NCI-H2107 treated with DMSO at 0.1 percent for 48 hours (cell line): Measurements from ENCODE around the gene ZDHHC3.

Experiments used
- DNase-seq: peaks from one replicate; lab custom pipeline; 2025; ENCODE audit not compliant: unreplicated experiment; lab: John Stamatoyannopoulos, UW

ZDHHC3 gene

GRCh38 chr3:44899683-44900367 lies 76.1 kb downstream of the ZDHHC3 start:
- no peak for DNase-seq

GRCh38 chr3:44896440-44896839 lies 79.5 kb downstream of the ZDHHC3 start:
- no peak for DNase-seq

- DNase-seq = no peak
Observed at GRCh38 chr3:44894485-44894884, 81.5 kb downstream of the ZDHHC3 start.

DNA sequence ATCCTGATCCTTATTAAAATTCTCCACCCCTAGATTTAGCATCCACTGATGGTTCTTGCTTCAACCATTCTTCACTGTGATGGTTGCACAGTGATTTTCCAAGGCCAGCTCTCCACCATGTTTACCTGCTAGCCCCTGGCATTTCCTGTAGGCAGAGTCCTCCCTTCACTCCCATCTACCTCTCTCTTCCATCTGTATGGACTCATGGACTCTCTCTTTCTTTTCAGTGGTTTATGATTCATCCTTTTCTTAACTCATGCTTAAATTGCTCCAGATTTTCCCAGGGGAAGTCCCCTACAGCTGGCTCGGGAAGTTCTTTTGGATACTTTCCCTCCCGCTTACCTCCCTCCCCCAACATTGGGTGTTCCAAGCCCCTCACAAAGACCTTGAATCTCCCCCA lies 82.9 kb downstream of the ZDHHC3 start:
- DNase-seq = no peak

DNA sequence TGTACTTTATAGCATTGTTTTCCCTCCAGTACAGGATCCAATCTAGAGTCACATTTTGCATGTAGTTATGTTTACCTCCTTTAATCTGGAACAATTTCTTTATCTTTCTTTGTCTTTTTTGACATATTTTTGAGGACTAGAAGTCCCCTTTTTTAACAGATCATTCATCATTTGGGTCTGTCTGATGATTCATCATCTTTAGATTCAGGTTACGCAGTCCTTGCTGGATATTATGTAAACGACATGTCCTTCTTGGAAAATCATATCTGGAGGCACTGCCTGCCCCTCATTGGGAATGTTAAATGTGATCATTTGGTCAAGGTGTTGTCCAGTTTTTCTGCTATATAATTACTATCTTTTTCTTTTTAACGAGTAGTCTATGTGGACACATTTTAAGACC lies 83.3 kb downstream of the ZDHHC3 start:
- no peak for DNase-seq

GRCh38 chr3:44890852-44891251 lies 85.1 kb downstream of the ZDHHC3 start:
- DNase-seq = no peak

- DNase-seq = no peak
Observed at GRCh38 chr3:44890258-44890657, 85.7 kb downstream of the ZDHHC3 start.

DNA sequence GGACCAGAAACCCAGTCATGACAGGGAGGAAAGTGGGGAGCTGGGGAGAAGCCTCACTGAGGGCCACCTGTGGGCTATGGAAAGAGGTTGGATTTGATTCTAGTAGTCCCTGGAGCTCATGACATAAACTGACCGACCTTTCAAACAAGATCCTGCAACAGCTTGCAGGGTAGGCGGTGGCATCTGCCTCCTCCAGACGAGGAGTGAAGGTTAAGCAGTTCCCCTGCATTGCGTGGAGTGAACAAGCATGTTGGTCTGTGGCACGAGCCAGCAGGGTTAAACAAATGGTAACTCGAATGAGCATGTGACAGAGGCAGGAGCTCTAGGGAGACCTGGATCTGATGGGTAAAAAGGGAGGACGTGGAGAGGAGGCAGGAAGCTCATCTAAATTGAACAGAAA lies 88.9 kb downstream of the ZDHHC3 start:
- DNase-seq = no peak

- no peak for DNase-seq
Observed at GRCh38 chr3:44886561-44886960, 89.4 kb downstream of the ZDHHC3 start.

GRCh38 chr3:44885618-44886017 lies 90.4 kb downstream of the ZDHHC3 start:
- no peak for DNase-seq

DNA sequence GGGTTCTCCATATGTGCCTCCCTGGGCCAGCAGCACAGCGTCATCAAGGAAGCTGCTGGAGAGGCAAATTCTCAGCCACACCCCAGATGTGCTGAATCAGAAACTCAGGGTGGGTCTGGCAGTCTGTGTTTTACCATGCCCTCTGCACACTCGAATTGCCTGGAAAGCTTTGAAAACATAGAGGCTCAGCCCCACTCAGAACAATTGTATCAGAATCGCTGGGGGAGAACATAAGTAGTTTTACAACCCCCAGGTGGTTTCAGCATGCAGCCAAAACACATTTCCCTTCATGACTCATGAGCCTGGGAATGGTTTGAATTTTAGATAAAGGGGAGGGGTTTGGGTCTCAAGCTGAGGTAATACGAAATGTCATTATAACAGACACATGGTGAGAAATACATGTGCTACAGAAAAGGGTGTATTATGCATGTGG lies 92.0 kb downstream of the ZDHHC3 start:
- peak; percentile 23 for DNase-seq

GRCh38 chr3:44883213-44883955 lies 92.6 kb downstream of the ZDHHC3 start:
- no peak for DNase-seq

DNA sequence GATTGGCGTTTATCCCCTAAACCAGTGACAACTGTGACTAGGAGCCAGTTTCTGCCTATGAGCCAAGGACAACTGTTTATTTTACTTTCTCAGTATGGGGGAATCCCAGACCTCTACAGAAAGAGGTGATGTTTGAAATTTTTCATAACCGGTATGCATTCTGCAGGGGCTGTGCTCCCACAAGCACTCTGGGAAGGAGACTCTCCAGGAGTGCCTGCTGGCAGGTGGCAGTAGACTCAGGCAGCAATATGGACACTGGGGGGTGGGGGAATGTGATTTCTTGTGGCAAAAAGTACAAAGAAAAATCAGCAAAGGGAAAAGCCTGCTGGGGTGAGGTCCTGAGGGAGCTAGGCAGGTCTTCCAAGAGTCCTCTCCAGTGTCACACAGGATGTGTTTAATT lies 95.7 kb downstream of the ZDHHC3 start:
- no peak for DNase-seq

- no peak for DNase-seq
Observed at GRCh38 chr3:44877333-44877732, 98.6 kb downstream of the ZDHHC3 start.

DNA sequence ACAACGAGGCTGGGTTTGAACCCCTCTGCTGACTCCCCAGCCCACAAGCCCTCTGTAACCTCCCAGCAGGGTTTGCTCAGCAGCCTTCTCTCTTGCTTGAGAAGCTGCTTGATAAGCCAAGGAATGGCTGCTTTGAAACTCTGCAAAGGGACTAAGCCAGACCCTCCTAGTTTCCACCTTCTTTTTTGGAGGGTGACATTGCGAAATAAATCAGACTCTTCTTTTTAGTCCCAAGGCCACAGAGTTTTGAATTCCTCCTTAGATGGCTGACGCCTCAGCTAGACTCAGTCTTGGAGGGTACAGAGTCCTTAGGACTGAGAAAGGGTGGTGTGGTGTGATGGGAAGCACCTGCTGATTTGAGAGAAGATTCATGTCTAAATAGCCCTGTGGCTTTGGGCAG lies 100.4 kb downstream of the ZDHHC3 start:
- DNase-seq = no peak
